Effector CD8-positive, alpha-beta T cell (primary cell): Measurements from ENCODE around the gene C2orf92.

Experiments used
- DNase-seq: peaks from one replicate; lab custom pipeline; 2025; lab: John Stamatoyannopoulos, UW

C2orf92 gene

DNA sequence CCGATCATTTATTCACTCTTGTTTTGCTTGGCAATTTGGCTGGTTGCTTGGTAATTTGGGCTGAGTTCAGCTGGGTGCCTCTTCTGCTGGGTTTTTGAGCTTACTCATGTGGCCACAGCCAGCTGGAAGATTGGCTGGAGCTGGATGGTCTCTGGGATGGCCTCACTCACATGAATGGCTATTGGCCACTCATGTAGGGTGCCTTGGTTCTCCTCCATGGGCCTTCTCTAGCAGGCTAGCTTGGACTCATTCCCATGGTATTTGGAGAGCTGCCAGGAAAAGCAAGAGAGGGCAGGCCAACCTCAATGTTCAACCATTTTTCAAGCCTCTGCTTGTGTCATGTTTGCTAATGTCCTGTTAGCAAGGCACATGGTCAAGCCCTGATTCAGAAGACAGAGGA lies 60.7 kb downstream of the C2orf92 start:
- DNase-seq, result no peak

DNA sequence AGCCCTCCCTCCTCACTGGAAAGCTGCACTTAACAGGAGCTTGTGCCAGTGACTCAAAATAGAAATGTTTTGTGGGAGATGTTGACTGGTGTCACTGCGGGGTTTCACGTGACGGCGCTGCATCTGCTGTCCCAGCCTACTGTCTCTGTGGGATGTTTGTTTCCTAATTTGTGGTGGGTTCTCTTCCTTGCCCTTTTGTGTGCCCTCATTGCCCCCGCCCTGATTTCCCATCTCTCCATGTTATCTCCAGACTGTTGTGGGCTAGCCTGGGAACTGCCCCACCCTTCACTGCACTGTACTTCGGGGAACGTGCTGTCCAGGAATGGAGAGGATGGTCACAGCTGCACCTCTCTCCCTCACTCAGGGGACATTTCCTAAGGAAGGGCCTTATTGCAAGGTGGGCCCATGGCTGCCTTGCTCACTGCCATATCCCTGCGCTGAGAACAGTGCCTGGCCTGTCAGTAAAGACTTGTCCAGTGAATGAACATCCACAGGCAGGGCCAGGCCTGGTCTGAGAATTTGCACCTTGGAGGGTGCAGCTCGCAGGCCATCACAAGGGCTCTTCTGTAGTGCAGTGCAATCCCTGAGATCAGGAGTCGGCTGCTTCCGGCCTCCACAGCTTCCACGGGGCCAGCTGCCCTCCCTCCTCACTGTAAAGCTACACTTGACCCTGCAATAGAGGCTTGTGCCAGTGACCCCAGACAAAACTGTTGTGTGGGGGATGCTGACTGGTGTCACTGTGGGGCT lies 61.9 kb downstream of the C2orf92 start:
- DNase-seq, result no peak

DNA sequence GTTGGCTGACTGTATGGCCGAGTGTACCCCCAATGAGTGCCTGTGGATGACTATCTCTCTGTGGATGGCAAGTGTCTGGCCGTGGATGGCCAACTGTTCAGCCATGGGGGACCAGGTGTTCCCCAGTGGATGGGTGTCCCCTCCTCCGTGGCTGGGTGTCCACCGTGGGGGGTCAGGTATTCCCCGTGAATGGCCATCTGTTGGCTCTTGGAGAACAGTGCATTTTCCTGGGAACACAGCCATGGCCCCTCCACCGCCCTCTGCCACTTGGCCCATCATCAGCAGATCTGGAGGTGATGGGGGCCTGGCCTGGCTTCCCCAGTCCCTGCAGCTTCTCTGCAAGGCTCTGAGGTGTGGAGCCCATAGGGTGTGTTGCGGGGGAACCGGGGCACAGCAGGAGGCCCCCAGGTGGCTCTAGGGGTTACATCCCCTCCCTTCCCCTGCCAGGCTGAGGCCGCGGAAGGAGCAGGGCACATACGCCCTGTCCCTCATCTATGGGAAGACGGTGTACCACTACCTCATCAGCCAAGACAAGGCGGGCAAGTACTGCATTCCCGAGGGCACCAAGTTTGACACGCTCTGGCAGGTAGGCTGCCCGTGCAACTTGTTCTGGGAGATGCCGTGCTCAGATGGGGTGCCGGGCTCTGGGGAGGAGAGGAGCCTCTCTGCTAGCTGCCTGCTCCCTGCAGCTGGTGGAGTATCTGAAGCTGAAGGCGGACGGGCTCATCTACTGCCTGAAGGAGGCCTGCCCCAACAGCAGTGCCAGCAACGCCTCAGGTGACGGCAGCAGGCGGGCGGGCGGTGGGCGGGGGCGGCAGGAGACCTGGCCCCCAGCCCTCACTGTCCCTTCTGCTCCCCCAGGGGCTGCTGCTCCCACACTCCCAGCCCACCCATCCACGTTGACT lies 63.2 kb downstream of the C2orf92 start:
- DNase-seq, result no peak

DNA sequence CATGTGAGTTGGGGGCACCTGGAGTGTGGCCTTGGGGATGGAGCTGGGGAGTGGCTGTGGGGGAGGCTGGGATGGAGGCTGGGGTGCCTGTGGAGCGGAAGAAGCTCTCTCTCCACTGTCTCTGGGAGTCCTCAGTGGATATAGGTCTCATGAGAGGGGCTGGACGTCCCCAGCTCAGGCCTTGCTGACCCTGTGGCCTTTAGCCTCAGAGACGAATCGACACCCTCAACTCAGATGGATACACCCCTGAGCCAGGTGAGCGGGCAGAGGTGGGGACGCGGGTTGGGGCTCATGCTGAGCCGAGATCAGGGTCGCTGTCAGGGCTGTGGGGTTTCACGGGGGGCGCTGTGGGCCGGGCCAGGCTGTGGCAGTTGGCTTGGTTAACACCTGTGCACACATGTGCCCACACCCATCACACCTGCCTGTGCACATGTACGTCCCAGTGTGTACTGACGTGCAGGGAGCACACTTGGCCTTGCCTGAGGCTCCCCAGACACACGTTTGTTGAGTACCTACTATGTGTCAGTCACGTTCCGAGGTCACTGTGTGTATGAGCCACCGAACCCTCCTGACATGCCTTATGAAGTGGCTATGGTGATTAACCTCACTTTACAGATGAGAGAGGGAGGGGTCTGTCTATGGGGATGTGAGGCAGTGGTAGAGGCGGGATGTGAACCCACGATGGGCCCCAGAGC lies 64.0 kb downstream of the C2orf92 start:
- no peak for DNase-seq

DNA sequence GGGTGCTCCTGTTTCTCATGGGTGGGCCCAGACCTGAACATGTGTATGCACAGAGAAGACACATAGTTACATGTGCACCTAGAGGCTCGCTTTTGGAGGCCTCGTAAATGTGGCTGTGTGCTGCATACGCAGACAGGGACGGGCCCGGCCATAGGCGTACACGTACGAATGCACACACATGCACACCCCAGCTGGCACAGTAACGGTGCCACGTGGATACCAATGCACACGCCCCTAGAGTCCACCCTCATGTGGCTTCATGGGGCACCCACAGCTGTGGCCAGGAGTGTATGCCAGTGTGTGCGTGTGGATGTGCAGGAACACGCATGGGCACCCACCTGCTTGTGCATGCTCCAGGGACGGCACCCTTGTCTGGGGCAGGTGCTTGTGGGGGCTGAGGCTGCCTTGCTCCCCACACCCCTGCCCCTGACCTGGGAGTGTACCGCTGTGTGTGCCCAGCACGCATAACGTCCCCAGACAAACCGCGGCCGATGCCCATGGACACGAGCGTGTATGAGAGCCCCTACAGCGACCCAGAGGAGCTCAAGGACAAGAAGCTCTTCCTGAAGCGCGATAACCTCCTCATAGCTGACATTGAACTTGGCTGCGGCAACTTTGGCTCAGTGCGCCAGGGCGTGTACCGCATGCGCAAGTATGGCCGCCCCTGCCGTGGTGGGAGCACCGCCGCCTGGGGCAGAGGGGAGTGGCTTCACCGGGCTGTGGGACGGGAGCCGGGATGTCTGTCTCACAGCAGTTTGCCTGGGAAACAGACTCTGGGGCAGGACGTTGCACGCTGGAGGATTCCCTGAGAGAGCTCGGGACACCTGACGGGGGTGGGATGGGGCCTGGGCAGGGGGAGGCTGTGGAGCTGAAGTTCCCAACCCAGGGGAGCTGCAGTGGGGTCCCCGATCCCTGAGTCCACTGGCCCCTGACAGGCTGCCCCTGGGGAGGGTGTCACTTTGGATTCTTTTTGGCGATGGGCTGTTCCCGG lies 64.8 kb downstream of the C2orf92 start:
- no peak for DNase-seq

DNA sequence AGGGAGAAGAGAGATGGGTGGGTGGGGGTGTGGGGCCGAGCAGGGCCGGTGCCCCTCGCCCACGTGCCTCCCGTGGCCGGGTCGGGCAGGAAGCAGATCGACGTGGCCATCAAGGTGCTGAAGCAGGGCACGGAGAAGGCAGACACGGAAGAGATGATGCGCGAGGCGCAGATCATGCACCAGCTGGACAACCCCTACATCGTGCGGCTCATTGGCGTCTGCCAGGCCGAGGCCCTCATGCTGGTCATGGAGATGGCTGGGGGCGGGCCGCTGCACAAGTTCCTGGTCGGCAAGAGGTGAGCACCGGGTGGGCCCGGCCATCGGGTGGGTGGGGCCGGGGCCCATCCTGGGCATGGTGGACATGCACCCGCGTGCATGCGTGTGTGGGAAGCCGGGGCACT lies 65.6 kb downstream of the C2orf92 start:
- DNase-seq, result no peak

DNA sequence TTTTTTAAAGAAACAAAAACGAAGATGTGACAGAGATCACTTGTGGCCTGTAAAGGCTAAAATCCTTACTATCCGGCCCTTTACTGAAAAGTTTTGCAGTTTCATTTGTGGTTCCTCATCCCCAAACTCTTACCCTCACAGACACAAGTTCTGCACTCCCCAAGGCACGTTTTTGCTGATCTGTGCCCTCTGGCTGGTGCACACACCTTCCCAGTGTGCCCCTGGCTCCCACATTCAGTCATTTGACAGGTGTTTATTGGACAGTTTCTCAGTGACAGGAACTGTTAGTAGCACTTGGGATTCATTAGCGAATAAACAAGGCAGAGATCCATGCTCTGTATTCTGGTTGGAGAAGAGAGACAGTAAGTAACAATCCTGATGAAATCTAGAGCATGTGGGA lies 66.7 kb downstream of the C2orf92 start:
- DNase-seq, result no peak

DNA sequence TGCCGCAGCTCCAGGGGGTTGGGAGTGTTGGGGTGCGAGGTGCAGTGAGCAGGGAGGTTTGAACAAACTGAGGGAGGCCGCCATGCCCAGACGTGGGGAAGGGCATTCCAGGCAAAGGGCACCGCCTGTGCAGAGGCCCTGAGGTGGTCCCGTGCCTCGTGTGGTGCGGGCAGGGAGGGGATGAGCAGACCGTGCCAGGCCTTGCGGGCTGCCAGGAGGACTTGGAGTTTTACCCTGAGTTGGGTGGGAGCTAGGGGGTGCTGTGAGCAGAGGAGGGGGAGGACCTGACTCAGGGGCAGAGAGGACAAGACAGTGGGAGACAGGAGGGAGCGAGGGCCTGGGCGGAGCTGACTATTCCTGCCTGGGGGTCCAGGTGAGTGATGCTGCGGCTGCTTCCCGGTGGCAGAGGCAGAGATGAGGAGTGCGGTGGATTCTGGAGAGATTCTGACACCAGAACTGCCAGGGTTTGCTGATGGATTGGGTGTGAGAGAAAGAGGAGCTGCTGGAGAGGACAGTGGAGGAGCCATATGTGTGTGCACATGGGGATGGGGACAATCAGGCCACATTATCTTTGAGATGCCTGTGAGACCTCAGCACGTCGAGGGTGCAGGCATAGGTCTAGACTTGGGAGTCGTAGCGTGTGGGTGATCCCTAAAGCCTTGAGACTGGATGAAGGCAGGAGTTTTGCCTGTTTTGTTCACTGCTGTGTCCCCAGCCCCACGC lies 67.3 kb downstream of the C2orf92 start:
- DNase-seq, result no peak

DNA sequence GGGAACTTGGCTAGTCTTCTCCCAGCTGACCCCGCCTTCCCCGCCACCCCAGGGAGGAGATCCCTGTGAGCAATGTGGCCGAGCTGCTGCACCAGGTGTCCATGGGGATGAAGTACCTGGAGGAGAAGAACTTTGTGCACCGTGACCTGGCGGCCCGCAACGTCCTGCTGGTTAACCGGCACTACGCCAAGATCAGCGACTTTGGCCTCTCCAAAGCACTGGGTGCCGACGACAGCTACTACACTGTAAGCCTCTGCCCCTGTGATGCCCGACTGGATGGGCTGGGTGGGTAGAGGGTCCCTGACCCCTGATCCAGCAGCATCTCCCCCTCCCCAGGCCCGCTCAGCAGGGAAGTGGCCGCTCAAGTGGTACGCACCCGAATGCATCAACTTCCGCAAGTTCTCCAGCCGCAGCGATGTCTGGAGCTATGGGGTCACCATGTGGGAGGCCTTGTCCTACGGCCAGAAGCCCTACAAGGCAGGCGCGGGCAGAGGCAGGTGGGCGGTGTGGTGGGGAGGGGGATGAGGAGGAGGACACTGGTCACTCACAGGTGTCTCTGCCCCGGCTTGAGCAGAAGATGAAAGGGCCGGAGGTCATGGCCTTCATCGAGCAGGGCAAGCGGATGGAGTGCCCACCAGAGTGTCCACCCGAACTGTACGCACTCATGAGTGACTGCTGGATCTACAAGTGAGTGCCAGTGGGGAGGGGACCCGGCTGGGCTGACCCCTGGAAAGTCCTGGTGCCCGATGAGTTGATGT lies 68.1 kb downstream of the C2orf92 start:
- DNase-seq, result no peak

DNA sequence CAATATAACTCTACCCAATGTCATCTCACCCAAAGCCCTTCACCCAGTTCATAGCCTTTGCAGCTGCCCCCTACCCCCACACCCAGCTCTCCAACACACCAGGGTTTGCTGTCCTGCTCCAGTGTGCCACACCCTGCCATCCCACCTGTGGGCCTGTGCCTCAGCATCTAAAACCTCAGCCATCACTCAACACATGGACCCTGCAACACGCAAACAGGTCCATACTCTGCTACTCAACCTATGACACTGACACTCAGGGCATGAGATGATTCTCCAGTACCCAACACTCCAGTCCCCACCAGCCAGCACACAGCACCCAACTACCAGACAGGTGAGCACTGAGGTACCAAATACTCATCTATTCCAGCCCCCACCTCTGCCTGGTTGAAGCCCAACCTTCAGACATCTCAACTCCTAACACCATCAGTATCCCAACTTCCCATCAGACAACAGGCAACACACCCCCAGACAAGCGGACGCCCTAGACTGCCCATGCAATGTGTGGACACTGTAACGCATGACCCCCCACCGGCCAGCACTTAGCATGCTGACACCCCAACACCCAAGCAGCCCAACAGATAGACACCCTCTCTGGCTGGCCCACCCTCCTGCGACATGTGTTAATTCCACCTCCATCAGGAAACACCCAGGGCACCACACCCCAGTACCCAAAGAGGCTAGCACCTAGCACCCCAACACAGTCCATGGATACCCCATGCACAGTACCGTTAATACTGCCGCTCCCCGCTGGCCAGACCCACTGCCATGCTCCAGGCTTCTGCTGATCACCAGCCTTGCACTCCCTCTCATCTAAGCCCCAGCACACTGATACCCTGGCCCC lies 68.9 kb downstream of the C2orf92 start:
- no peak for DNase-seq

DNA sequence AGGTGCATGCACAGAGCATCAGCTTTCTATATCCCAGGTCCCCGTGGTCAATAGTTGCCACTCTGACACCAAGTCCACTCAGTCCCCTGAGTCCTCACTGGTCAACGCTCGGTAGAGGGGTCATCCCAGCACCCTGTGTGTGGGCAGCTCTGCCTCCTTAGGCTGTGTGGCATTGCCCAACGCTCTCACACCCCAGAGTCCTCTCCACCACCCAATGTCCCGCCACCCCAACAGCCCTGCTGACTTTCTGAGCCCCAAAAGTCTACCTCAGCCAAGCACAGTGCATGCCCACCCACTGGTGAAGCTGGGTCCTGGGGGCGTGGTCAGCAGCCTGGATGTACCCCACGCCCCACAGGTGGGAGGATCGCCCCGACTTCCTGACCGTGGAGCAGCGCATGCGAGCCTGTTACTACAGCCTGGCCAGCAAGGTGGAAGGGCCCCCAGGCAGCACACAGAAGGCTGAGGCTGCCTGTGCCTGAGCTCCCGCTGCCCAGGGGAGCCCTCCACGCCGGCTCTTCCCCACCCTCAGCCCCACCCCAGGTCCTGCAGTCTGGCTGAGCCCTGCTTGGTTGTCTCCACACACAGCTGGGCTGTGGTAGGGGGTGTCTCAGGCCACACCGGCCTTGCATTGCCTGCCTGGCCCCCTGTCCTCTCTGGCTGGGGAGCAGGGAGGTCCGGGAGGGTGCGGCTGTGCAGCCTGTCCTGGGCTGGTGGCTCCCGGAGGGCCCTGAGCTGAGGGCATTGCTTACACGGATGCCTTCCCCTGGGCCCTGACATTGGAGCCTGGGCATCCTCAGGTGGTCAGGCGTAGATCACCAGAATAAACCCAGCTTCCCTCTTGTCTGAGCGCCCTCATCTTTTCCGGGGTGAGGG lies 69.7 kb downstream of the C2orf92 start:
- DNase-seq, result no peak

DNA sequence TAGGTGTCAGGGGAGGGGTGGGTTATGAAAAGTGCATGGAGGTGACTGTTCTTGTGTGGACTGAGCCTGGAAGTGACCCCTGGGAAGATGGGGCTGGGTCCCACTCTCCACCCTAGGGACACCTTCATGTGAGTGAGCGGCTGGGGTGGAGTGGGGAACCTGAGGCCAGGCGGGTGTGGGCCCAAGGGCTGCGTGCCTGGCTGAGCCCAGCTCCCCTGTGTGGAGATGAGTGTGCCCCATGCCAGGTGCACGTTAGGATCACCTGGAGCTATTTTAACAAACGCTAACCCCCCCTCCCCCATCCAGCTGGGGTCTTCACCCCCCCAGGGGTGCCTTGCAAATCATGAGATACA lies 70.4 kb downstream of the C2orf92 start:
- no peak for DNase-seq

DNA sequence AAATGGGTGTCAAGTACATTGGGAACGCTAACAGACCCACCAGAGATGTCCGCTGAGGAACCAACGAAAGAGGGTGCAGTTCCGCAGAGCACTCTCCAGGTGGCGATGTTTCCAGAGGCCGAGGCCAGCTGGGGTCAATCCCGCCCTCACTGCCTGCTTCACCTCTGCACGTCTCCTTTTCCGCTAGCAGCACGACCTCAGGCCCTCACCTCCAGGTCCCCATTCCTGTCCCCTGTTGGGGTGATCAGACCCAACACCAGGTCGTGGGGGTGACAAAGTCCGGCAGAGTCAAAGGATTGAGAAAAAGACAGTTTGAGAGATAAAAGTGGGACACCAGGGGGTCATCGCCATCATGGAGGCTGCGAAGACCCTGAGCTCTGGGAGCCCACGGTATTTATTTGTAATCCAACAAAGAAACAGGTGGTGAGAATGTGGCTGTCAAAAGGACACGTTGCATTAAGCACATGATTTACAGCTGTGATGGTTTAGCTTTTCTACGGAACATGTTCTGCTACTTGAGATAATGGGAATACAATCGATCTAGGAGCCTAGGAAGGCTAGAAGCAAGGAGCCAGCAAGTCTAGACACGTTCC lies 71.2 kb downstream of the C2orf92 start:
- DNase-seq, result peak; percentile 26

DNA sequence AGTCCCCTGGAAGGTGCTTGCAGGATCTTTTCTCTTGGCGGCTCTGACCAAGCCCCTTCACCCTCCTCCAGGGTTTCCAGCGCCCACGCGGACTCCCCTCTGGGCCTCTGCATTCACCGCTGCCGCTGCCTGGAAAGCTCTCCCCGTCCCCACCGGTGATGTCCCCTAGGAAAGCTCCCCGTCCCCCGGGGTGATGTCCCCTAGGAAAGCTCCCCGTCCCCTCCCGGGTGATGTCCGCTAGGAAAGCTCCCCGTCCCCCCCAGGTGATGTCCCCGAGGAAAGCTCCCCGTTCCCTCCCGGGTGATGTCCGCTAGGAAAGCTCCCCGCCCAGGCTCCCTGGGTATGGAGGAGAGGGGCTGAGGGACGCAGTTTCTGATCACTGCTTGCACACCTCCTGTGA lies 71.7 kb downstream of the C2orf92 start:
- no peak for DNase-seq

DNA sequence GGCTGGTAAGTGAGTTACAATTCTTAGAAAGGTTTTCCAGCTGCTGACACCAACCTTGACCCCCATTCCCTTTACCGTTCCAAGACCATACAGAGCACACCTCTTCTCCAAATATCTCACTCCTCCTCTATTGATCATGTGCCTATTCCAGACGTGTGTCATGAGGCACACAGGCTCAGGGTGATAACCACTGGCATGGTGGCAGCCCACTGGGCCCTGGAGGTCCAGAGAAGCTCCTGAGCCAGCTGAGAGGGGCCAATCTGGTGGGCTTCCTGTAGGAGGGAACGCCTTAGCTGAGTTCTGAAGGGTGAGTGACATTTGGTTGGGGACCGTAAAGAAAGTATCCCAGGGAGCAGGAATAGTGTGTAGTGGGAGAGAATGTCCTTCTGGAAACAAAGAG lies 72.2 kb downstream of the C2orf92 start:
- DNase-seq, result no peak

DNA sequence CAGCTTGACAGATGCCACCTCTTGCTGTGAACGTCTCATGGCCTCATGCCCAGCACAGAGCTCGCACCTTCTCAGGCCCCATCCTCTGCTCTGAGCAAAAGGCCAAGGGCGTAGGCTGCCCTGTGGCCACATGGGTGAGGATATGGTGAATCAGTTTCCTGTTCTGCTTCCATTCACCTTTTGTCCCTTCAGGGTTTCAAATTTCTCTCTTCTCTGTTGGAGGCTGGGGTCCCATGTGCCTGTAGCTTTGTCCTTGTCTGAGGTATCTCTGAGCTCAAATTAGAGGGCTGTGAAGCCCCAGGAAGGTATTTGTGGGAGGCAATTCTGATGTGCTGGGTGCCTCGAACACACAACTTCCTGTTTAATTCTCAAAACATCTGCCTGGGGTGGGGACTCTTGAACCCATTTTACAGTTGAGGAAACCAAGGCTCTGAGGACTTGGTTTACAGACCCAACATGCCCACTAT lies 72.9 kb downstream of the C2orf92 start:
- DNase-seq, result no peak

DNA sequence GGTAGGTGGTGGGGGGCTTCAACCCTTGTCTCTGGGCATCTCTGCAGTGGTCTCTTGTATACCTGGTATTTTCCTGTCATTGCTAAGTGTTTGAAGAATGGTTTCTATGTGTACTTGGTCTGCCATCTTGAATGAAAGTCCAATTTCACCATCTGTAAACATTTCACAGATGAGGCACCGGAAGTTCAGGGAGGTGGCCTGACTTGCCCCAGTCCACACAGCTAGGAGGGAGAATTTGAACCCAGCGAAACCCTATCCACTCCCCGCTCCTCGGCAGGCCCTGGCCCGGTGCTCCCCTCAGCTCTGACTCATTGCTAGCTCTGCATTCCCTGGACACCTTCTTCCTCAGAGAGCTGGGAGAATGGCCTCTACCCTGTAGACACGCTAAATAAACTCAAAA lies 74.4 kb downstream of the C2orf92 start:
- DNase-seq, result no peak
